Trophoblast cell (in vitro differentiated cells and primary cell): ENCODE measurements around the gene TSPYL4.

Source experiments
- DNase-seq, 2 donors: peaks; one replicate each; pipeline ENCODE4 v3.0.0-alpha.2; 2016
- H2AFZ ChIP-seq: 2 replicates; pipeline ENCODE4 v1.6.1; 2013; ENCODE audit warnings: low read length, moderate library complexity, mild to moderate bottlenecking; ENCODE audit not compliant: insufficient read depth, poor library complexity
- H2AK5ac ChIP-seq: 2 replicates; pipeline ENCODE4 v1.6.1; 2013; ENCODE audit warnings: mild to moderate bottlenecking, low read length
- H2BK120ac ChIP-seq: 2 replicates; pipeline ENCODE4 v1.6.1; 2013; ENCODE audit warnings: low read length, mild to moderate bottlenecking, moderate library complexity; ENCODE audit not compliant: insufficient read depth, poor library complexity
- H2BK12ac ChIP-seq: 2 replicates; pipeline ENCODE4 v1.6.1; 2013; ENCODE audit warnings: mild to moderate bottlenecking, low read length, moderate library complexity
- H2BK5ac ChIP-seq: 2 replicates; pipeline ENCODE4 v1.6.1; 2013; ENCODE audit warnings: low read length, low read depth, moderate library complexity, mild to moderate bottlenecking; ENCODE audit not compliant: poor library complexity
- H3K14ac ChIP-seq: 2 replicates; pipeline ENCODE4 v1.6.1; 2013; ENCODE audit warnings: mild to moderate bottlenecking, low read length
- H3K18ac ChIP-seq: 2 replicates; pipeline ENCODE4 v1.6.1; 2013; ENCODE audit warnings: mild to moderate bottlenecking, low read length
- H3K23ac ChIP-seq: 2 replicates; pipeline ENCODE4 v1.6.1; 2013; ENCODE audit warnings: low read length
- H3K27ac ChIP-seq: 2 replicates; pipeline ENCODE4 v1.5.1; 2013; ENCODE audit warnings: low read depth, mild to moderate bottlenecking, inconsistent platforms, low read length, moderate library complexity
- H3K27me3 ChIP-seq: 2 replicates; pipeline ENCODE4 v1.6.1; 2013; ENCODE audit warnings: inconsistent platforms, mild to moderate bottlenecking, low read length, moderate library complexity; ENCODE audit not compliant: insufficient read depth
- H3K36me3 ChIP-seq, 2 experiments: 1 replicate in 1 of 2; 2 replicates in 1 of 2; pipeline ENCODE4 v1.6.1; 2013; ENCODE audit warnings: low read length in 2 of 2, mild to moderate bottlenecking in 2 of 2, moderate library complexity in 1 of 2; ENCODE audit not compliant: insufficient read depth in 2 of 2, control insufficient read depth in 1 of 2
- H3K4ac ChIP-seq: 2 replicates; pipeline ENCODE4 v1.6.1; 2013; ENCODE audit warnings: low read depth, mild to moderate bottlenecking, low read length, moderate library complexity
- H3K4me1 ChIP-seq, 2 experiments: 1 replicate in 1 of 2; 2 replicates in 1 of 2; pipeline ENCODE4 v1.6.1; 2013; ENCODE audit warnings: low read length in 2 of 2, mild to moderate bottlenecking in 2 of 2, moderate library complexity in 1 of 2; ENCODE audit not compliant: insufficient read depth in 2 of 2, control insufficient read depth in 1 of 2
- H3K4me2 ChIP-seq: 2 replicates; pipeline ENCODE4 v1.6.1; 2013; ENCODE audit warnings: inconsistent platforms, mild to moderate bottlenecking, low read length, moderate library complexity
- H3K4me3 ChIP-seq: 2 replicates; pipeline ENCODE4 v1.5.1; 2013; ENCODE audit warnings: mild to moderate bottlenecking, low read depth, low read length, inconsistent platforms
- H3K79me1 ChIP-seq: one replicate; pipeline ENCODE4 v1.6.1; 2013; ENCODE audit warnings: low read length
- H3K79me2 ChIP-seq: 2 replicates; pipeline ENCODE4 v1.6.1; 2013; ENCODE audit warnings: low read length, mild to moderate bottlenecking; ENCODE audit not compliant: control insufficient read depth, insufficient read depth, poor library complexity
- H3K9ac ChIP-seq: 2 replicates; pipeline ENCODE4 v1.6.1; 2013; ENCODE audit warnings: mild to moderate bottlenecking, low read length
- H3K9me3 ChIP-seq: 2 replicates; pipeline ENCODE4 v1.6.1; 2013; ENCODE audit warnings: low read depth, mild to moderate bottlenecking, control low read depth, inconsistent platforms, low read length; ENCODE audit not compliant: insufficient read depth
- H4K12ac ChIP-seq: 2 replicates; pipeline ENCODE4 v1.6.1; 2013; ENCODE audit warnings: low read depth, mild to moderate bottlenecking, low read length, moderate library complexity
- H4K8ac ChIP-seq: 2 replicates; pipeline ENCODE4 v1.6.1; 2013; ENCODE audit warnings: low read depth, mild to moderate bottlenecking, low read length, moderate library complexity
- H4K91ac ChIP-seq: one replicate; pipeline ENCODE4 v1.6.1; 2013; ENCODE audit warnings: low read depth, mild to moderate bottlenecking, low read length, moderate library complexity
- WGBS: extraction: QIAGEN DNeasy Blood & Tissue Kit; methylation state at CpG from one replicate; pipeline ENCODE4 v1.1.7; 2013; ENCODE audit warnings: missing lambda C conversion rate; ENCODE audit not compliant: insufficient read length, insufficient coverage; ENCODE audit errors: extremely low coverage; 5-methylcytosine and 5-hydroxymethylcytosine counted together

Gene TSPYL4

DNA sequence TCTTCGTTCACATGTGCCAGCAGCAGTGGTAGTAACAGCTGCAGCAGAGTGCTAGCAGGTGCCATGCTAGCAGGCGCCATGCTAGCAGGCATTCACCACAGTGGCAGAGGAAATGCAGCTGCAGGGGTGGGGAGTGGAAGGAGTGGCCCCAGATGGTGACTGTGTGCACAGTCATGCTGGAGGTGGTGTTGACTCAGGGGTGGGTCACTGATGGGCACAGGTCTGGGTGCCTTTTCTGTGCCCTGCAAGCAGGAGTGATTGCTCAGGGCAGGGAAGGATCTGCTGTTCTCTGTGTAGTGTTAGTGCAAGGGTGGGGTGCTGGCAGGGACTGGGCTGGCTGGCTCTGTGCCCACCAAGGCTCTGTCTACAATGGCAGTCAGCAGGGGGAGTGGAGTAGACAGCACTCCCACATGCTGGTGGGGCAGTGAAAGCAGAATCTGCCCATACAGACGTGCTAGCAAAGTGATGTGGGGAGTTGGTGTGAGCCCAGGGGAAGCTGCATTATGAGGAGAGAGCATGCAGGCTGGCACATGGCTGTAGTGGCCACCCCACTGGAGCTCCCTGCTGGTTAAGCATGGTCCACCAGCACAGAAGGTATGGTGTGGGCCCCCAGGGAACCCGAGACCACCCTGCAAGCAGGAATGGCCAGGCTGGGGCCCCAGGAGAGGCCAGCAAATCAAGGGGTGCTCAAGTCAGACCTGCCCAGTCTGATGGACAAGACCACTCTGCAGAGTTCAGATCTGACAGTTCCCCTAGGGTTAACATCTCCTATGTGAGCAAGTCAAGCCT lies 11.4 kb upstream of the TSPYL4 start:
- no peak overlapping the region for H3K27ac ChIP-seq
- DNase-seq, result no peak

DNA sequence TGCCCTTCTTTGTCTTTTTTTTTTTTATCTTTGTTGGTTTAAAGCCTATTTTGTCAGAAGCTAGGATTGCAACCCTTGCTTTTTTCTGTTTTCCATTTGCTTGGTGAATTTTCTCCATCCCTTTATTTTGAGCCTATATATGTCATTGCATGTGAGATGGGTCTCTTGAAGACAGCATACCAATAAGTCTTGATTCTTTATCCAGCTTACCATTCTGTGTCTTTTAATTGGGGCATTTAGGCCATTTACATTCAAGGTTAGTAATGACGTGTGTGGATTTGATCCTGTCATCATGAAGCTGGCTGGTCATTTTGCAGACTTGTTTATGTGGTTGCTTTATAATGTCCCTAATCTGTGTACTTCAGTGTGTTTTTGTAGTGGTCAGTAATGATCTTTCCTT lies 9.5 kb upstream of the TSPYL4 start:
- Histone ChIP-seq H3K4me2 (no peak overlapping the region), H2BK12ac (no peak overlapping the region), H3K27me3 (no peaks in the 10 kb centered on the region), H3K4me1 (no peaks in the 10 kb centered on the region), H3K14ac (no peak overlapping the region), H3K27ac (no peak overlapping the region), H4K8ac (no peak overlapping the region), H3K23ac (no peak overlapping the region), H4K91ac (no peak overlapping the region), H2BK5ac (no peak overlapping the region), H3K79me1 (no peaks in the 10 kb centered on the region), H3K9ac (no peak overlapping the region), H3K4ac (no peak overlapping the region), H2BK120ac (no peak overlapping the region), H3K18ac (no peak overlapping the region), H2AK5ac (no peak overlapping the region), H3K9me3 (peaks cover 4% of the 10 kb centered on the region), H3K4me3 (no peak overlapping the region), H4K12ac (no peak overlapping the region), H3K79me2 (no peaks in the 10 kb centered on the region), H3K36me3 (peaks cover 0 to 4% of the 10 kb centered on the region in 2 experiments), H2AFZ (no peak overlapping the region)
- DNase-seq, result no peak
- no CpG with 5 or more reads among the region's 1 CpG for WGBS

More for the DNA sequence above, 11.4 kb upstream of the TSPYL4 start:
- Histone ChIP-seq H3K18ac (no peak overlapping the region), H2BK120ac (no peak overlapping the region), H2AK5ac (no peak overlapping the region), H2BK12ac (no peak overlapping the region), H3K79me1 (no peaks in the 10 kb centered on the region), H3K4me1 (no peaks in the 10 kb centered on the region), H3K14ac (no peak overlapping the region), H4K12ac (no peak overlapping the region), H3K79me2 (no peaks in the 10 kb centered on the region), H4K8ac (no peak overlapping the region), H3K36me3 (no peaks in the 10 kb centered on the region), H3K4me2 (no peak overlapping the region), H2AFZ (no peak overlapping the region), H3K27me3 (no peaks in the 10 kb centered on the region), H3K23ac (no peak overlapping the region), H3K9ac (no peak overlapping the region), H2BK5ac (no peak overlapping the region), H3K4me3 (no peak overlapping the region), H4K91ac (no peak overlapping the region), H3K9me3 (no peaks in the 10 kb centered on the region), H3K4ac (no peak overlapping the region)
- no CpG with 5 or more reads among the region's 4 CpGs for WGBS

DNA sequence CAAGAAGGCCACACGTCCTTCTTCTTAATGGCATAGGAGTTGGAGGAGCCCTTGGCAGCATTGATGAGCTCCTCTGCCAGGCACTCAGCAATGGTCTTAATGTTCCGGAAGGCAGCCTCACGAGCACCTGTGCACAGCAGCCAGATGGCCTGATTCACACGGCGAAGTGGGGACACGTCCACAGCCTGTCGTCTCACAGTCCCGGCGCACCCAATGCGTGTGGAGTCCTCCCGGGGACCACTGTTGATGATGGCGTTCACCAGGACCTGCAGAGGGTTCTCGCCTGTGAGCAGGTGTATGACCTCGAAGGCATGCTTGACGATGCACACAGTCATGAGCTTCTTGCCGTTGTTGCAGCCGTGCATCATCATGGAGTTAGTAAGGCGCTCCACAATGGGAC lies 4.6 kb upstream of the TSPYL4 start:
- Histone ChIP-seq H4K12ac (no peak overlapping the region), H3K27ac (no peak overlapping the region), H3K18ac (no peak overlapping the region), H2BK5ac (no peak overlapping the region), H3K27me3 (no peaks in the 10 kb centered on the region), H3K79me2 (peaks cover 2% of the 10 kb centered on the region), H3K79me1 (peaks cover 3% of the 10 kb centered on the region), H3K14ac (no peak overlapping the region), H3K4me2 (no peak overlapping the region), H4K8ac (no peak overlapping the region), H2AK5ac (no peak overlapping the region), H3K23ac (no peak overlapping the region), H2BK120ac (no peak overlapping the region), H2AFZ (no peak overlapping the region), H3K9ac (no peak overlapping the region), H3K4me1 (no peaks in the 10 kb centered on the region), H3K4ac (no peak overlapping the region), H2BK12ac (no peak overlapping the region), H3K36me3 (peaks cover 0 to 4% of the 10 kb centered on the region in 2 experiments), H4K91ac (no peak overlapping the region), H3K9me3 (peaks cover 5% of the 10 kb centered on the region), H3K4me3 (no peak overlapping the region)
- no CpG with 5 or more reads among the region's 18 CpGs for WGBS
- DNase-seq, result no peak

DNA sequence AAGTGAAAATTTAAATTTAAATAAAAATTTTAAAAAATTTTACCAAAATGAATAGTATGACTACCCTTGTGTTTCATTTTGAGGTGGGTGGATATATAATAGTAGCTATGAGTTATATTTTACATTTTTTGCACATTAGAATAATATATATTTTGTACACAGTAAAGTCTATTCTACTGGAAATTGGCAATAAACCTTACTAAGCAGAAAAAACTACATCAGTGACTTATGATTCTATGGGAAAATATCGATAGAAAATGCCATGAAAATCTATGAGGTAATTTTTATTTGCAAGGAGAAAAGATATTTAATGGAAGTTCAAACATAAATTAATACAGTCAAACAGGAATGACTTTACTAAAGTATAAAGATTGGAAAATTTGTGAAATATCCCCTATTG lies 2.8 kb upstream of the TSPYL4 start:
- H3K79me1 ChIP-seq, result peaks cover 9% of the 10 kb centered on the region
- no peak overlapping the region for H3K4ac ChIP-seq
- H2BK120ac ChIP-seq, result no peak overlapping the region
- H3K27me3 ChIP-seq, result no peaks in the 10 kb centered on the region
- no peak for DNase-seq
- H3K18ac ChIP-seq, result no peak overlapping the region
- H2BK5ac ChIP-seq, result no peak overlapping the region
- WGBS, result no CpG with 5 or more reads among the region's 1 CpG
- H3K4me3 ChIP-seq, result no peak overlapping the region
- no peak overlapping the region for H3K4me2 ChIP-seq
- no peak overlapping the region for H4K91ac ChIP-seq
- no peak overlapping the region for H2AK5ac ChIP-seq
- no peak overlapping the region for H2BK12ac ChIP-seq
- peaks cover 9% of the 10 kb centered on the region for H3K79me2 ChIP-seq
- no peak overlapping the region for H4K8ac ChIP-seq
- no peak overlapping the region for H3K27ac ChIP-seq
- H3K4me1 ChIP-seq, result peaks cover 9 to 14% of the 10 kb centered on the region in 2 experiments
- peaks cover 0 to 4% of the 10 kb centered on the region in 2 experiments for H3K36me3 ChIP-seq
- H3K14ac ChIP-seq, result no peak overlapping the region
- no peak overlapping the region for H3K23ac ChIP-seq
- no peak overlapping the region for H4K12ac ChIP-seq
- H2AFZ ChIP-seq, result no peak overlapping the region
- peaks cover 5% of the 10 kb centered on the region for H3K9me3 ChIP-seq
- no peak overlapping the region for H3K9ac ChIP-seq
